ENCODE measurements around the gene NAALADL2.

Gene NAALADL2

GRCh38 chr3:174907628-174908407, 48.7 kb downstream of the NAALADL2 start:
- TF ChIP-seq CEBPB (IDR thresholded peaks at IDR 0.05) (no peak), EP300 (IDR thresholded peaks at IDR 0.05; ENCODE audit: borderline replicate concordance) (no peak), TAF1 (IDR thresholded peaks at IDR 0.05; ENCODE audit: low read depth) (no peak), FOXM1 (IDR thresholded peaks at IDR 0.05; ENCODE audit: borderline replicate concordance, low read depth) (no peak), USF1 (IDR thresholded peaks at IDR 0.05) (no peak), EGR1 (IDR thresholded peaks at IDR 0.05) (no peak), NFIC (IDR thresholded peaks at IDR 0.05) (no peak), REST (IDR thresholded peaks at IDR 0.05; ENCODE audit: low read depth) (no peak), ZBTB7A (IDR thresholded peaks at IDR 0.05; ENCODE audit: low read depth) (no peak), TCF12 (IDR thresholded peaks at IDR 0.05; ENCODE audit: low read depth) (no peak), YY1 (IDR thresholded peaks at IDR 0.05; ENCODE audit: low read depth) (no peak), TEAD4 (IDR thresholded peaks at IDR 0.05) (no peak), RAD21 (IDR thresholded peaks at IDR 0.05; ENCODE audit: low read depth) (no peak), CREB1 (IDR thresholded peaks at IDR 0.05; ENCODE audit: low read depth) (no peak)
- TF ChIP-seq, protein P1, sequence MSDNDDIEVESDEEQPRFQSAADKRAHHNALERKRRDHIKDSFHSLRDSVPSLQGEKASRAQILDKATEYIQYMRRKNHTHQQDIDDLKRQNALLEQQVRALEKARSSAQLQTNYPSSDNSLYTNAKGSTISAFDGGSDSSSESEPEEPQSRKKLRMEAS (IDR thresholded peaks at IDR 0.05), result no peak

GRCh38 chr3:174931473-174932353, 72.6 kb downstream of the NAALADL2 start:
- TF ChIP-seq EP300 (IDR thresholded peaks at IDR 0.05; ENCODE audit: borderline replicate concordance) (no peak), TEAD4 (IDR thresholded peaks at IDR 0.05) (no peak), REST (IDR thresholded peaks at IDR 0.05; ENCODE audit: low read depth) (no peak), CEBPB (IDR thresholded peaks at IDR 0.05) (no peak), RAD21 (IDR thresholded peaks at IDR 0.05; ENCODE audit: low read depth) (no peak)
- TF ChIP-seq, protein P1 (IDR thresholded peaks at IDR 0.05), result no peak

- no peak for TF ChIP-seq TEAD4 (IDR thresholded peaks at IDR 0.05)
- TF ChIP-seq EGR1 (IDR thresholded peaks at IDR 0.05), result no peak
- TF ChIP-seq YY1 (IDR thresholded peaks at IDR 0.05; ENCODE audit: low read depth), result no peak
- no peak for TF ChIP-seq USF1 (IDR thresholded peaks at IDR 0.05)
- no peak for TF ChIP-seq CREB1 (IDR thresholded peaks at IDR 0.05; ENCODE audit: low read depth)
- TF ChIP-seq, protein P1 (IDR thresholded peaks at IDR 0.05), result no peak
- no peak for TF ChIP-seq NFIC (IDR thresholded peaks at IDR 0.05)
- TF ChIP-seq RAD21 (IDR thresholded peaks at IDR 0.05; ENCODE audit: low read depth), result no peak
- TF ChIP-seq TCF12 (IDR thresholded peaks at IDR 0.05; ENCODE audit: low read depth), result no peak
- no peak for TF ChIP-seq FOXM1 (IDR thresholded peaks at IDR 0.05; ENCODE audit: borderline replicate concordance, low read depth)
- no peak for TF ChIP-seq TAF1 (IDR thresholded peaks at IDR 0.05; ENCODE audit: low read depth)
- no peak for TF ChIP-seq REST (IDR thresholded peaks at IDR 0.05; ENCODE audit: low read depth)
- TF ChIP-seq CEBPB (IDR thresholded peaks at IDR 0.05), result no peak
- no peak for TF ChIP-seq ZBTB7A (IDR thresholded peaks at IDR 0.05; ENCODE audit: low read depth)
- TF ChIP-seq EP300 (IDR thresholded peaks at IDR 0.05; ENCODE audit: borderline replicate concordance), result no peak
Observed at GRCh38 chr3:174936590-174936989, 77.5 kb downstream of the NAALADL2 start.
